Embryonic facial prominence (tissue), 1 donor: ENCODE measurements around the gene ZNF366.

ENCODE experiments used
- DNase-seq: peaks from one replicate; pipeline ENCODE4 v3.0.0-alpha.2; 2016; ENCODE audit errors: extremely low spot score

The ZNF366 gene

GRCh38 chr5:72465601-72466563, 41.3 kb downstream of the ZNF366 start:
- DNase-seq, result no peak

DNA sequence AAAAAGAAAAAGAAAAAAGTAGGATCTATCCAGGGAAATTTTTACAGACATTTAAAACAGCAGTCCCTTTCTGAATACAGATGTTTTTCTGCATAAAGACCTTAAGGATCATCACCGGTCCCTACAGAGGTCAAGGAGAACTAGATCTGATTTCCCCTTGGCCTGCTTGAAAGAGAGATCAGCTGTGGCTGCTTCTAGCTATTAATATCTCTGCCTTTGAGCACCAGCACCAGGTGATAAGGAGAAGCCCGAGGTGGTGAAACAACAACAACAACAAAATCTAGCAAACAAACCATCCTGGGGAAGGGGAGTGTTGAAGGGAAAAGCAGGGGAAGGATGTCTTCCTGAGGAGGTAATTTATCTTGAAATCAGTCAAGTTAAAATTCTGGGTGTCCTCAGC, 42.1 kb downstream of the ZNF366 start:
- no peak for DNase-seq

DNA sequence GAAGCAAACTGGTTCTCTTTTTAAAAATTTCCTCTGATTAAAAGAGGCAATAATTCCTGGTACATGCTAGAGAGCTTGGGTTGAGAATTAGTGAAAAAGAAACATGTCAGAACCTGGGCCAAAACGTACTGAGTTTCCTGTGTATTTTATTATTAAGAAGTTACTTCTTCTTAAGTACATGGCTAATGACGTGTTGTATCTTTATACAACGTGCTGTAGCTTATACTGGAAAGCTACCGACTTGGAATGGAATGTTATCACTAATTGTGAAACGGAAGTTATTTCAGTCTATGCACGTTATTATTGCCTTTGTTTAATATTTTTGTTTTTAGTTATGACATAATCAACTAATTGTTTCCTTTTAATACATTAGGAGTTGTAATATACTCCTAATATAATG, 43.1 kb downstream of the ZNF366 start:
- DNase-seq, result no peak

DNA sequence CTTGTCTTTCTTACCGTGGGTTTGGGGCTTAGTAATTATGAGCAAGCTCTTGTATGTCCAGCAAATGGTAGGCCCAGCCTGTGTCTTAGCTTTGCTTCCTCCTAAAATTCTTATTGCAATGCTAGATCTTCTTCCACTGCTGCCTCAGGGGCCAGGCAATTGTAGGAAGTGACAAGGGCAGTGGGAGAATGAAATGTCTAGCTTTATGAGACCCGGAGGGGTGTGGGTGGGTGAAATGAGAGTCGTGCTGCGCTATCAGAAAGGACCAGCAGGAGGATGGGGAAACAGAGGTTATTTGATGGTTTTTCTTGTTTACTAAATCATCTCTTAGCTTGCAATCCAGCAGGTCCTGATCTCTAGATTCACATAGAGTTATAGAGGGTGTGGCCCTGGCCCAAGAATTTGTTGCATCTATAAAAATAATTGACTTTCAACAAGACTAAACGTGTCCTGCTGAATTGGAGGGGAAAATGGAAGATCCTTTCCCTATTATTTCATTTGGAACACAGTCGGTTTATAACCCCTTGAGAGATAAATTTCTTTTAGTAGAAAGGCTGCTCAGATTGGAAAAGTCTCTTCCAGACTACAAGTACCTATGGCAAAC, 43.7 kb downstream of the ZNF366 start:
- DNase-seq, result no peak

GRCh38 chr5:72460413-72460812, 46.8 kb downstream of the ZNF366 start:
- no peak for DNase-seq

DNA sequence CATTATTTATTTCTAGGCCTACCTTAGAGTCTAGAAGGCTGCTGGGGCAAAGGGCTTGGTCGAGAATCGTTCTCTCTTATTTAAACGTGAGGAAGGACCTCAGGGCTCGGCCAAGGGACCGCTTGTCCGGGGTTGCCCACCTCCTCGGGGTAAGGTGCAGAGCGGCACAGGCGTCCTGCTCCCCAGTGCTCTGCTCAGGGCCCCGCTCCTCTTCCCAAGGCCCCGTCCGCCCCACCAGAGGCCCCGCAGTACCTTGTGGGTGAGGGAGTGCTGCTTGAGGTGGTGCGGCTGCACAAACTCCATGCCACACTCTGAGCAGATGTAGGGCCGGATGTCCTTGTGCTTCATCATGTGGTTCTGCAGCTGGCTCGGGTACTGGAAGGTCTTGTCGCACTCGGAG, 47.3 kb downstream of the ZNF366 start:
- no peak for DNase-seq

DNA sequence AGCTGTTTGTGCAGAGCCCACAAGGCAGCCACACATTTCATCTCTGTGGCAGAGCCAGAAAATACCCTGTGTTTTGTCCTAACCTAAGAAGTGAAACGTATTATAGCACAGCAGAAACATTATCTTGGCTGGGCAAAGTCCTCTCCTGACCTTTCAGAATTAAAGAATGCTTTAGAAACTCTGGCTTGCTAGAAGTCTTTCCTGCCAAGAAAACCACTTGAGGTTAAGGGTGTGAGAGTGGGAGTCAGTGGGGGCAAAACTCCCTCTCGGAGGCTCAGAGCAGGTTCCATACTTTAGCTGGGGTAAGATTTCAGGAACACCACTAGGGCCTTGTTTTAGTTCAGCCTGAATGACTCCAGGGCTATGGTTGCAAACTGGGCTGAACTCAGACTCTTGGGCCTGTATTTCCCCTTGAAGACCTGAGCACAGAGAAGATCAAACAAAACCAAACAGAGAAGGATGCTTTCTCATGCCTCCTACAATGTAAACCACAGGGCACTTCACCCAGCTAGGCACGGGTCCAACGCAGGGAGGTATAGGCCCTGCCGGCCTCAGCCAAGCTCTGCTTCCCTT, 48.0 kb downstream of the ZNF366 start:
- DNase-seq, result no peak

- DNase-seq, result no peak
These were observed 48.8 kb downstream of the ZNF366 start for GRCh38 chr5:72458407-72458806.

GRCh38 chr5:72457491-72457890, 49.7 kb downstream of the ZNF366 start:
- DNase-seq, result no peak

DNA sequence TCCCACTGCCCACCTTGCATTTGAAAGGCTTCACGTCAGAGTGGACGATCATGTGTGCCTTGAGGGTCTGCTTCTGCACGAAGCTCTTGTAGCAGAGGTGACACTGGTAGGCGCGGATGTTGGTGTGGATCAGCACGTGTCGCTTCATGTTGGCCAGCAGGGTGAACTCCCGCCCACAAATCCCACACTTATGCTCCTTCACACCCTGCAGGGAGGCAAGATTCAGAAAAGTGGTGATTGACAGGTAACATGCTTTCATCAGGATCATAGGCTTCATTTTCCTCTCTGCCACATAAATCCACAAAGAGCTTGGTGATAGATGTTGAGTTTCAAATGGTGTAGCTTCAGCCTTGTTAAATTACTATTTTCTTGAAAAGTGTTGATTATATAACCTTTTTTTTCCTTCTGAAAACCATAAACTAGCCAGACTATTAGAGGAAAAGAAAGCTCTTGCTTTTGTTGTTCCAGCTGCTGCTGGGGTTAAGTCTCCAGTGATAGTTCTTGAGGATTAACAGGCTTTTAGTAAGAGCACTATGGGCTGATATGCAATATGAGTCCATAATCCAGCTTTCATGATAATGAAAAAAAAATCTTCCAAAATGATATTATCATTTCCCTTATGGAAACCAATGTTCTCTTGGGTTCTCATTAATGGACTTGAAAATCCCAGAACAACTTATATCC, 50.7 kb downstream of the ZNF366 start:
- DNase-seq, result no peak

- no peak for DNase-seq
These were observed 51.7 kb downstream of the ZNF366 start for GRCh38 chr5:72455476-72455875.

- no peak for DNase-seq
These were observed 52.2 kb downstream of the ZNF366 start for GRCh38 chr5:72454996-72455395.

DNA sequence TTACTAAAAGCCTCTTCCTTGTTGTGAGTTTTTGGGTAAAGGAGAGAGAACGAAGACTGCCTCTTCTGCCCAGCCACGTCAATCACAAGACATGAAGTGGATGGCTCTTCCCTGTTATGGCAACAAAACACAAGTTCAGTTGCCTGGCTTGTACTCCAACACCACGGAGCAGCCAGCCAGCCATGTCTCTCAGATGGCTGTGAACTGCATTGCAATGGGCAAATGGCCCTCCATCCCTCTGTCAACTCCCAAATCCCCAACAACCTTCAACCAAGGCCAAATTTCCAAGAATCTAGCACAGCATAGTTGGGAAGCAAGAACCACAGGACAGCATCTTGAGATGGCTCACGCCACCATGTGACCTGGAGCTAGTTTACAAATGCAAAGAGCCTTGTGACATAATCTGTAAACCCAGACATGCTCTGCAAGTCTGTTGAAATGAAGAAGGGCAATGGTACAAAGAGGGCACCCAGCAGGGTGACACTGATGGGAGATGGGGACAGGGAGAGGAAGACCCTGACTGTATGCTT, 53.9 kb downstream of the ZNF366 start:
- no peak for DNase-seq

GRCh38 chr5:72452515-72453245, 54.5 kb downstream of the ZNF366 start:
- DNase-seq, result peak; percentile 31

- no peak for DNase-seq
These were observed 55.3 kb downstream of the ZNF366 start for GRCh38 chr5:72451741-72452505.

DNA sequence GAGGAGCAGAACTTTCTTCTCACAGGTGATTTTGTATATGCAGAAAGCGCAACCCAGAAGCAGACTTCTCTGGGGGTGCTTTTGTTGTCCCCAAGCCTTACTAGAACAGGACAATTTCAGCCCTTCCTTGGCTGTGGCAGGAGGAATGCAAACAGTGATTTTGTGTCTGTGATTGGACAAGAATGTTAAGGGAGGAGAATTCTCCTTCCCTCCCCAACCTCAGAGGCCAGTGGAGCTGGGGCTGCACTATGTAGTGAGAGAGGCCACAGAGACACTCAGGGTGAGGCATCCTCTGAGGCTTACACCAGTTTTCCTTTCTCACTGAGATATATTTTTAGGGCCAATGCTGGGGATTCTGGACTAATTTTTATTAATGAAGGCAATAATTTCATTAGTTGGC, 58.8 kb downstream of the ZNF366 start:
- DNase-seq, result no peak

- no peak for DNase-seq
These were observed 59.5 kb downstream of the ZNF366 start for GRCh38 chr5:72447751-72448150.

DNA sequence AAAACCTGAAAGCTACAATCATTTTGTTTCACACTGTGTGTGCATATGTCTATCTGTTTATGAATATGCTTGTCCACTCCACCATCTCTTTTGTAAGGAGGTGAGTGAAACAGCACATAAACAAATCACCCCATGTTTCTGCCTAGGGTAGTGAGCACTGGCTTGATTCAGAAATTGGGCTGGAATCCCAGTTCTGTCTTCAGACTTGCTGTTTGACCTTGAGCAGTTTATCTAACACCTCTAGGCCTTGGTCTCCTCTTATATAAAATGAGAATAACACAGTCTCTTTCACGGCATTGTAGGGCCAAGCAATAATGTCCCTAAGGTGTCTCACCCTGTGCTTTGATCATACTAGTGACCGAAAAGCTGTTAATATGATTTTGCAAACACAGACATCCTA, 61.2 kb downstream of the ZNF366 start:
- DNase-seq, result no peak

DNA sequence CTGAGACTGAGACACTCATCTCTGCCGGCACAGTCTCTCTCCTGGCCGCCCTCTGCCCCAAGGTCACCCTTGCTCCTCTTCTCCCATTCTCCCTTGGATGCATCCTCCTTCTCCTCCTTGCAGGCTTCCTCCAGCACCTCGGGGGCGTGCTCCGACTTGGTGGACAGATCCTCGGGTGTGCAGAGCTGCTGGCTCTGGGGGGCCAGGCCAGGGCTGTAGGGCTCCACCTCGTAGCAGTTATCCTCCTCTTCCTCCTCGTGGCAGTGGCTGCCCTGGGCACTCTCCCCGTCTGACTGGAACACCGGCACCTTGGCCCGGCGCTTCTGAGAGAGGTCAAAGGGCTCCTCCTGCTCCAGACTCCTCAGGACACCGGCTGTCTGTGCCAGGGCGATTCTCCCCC, 63.3 kb downstream of the ZNF366 start:
- no peak for DNase-seq

- DNase-seq, result no peak
These were observed 65.2 kb downstream of the ZNF366 start for GRCh38 chr5:72441862-72442540.
